ENCODE measurements around the gene HGS. TPM values are rescaled to one million over a fixed set of nuclear protein-coding genes. Genes with fewer than 3 reads are reported as not detected.
A peak's percentile ranks its signal among the peaks of the same experiment; 100 is the strongest.

HGS gene
- total and polyA plus RNA-seq, 2 donors (not counting 3 experiments of a cell fraction or from before 2014, with no cell fraction given), result 166 to 191 TPM

- ChIA-PET CTCF (interaction anchor here (1.7 kb wide), 1 partner anchor 9 kb away, joined by 6 read pairs; no protein-coding TSS in a partner anchor), POLR2A (no interaction called here)
- Histone ChIP-seq H3K9me1 (replicated peaks; ENCODE audit: control insufficient read depth, extremely low read depth, insufficient read depth, low read length) (no peaks in the 10 kb centered on the region), H3K4me3 (replicated peaks in 1 of 3; ENCODE audit: insufficient read depth in 1 of 3, low read depth in 1 of 3, low read length in 3 of 3) (no peak overlapping the region), H3K4me2 (ENCODE audit: insufficient read depth, low read length) (no peak overlapping the region), H3K36me3 (ENCODE audit: control insufficient read depth in 2 of 2, extremely low read depth in 1 of 2, insufficient read depth in 2 of 2, low read length in 2 of 2) (no peaks in the 10 kb centered on the region), H3K9me3 (replicated peaks; ENCODE audit: control insufficient read depth, insufficient read depth, low read length) (no peaks in the 10 kb centered on the region), H3K4me1 (ENCODE audit: control insufficient read depth, extremely low read depth, insufficient read depth, low read length) (peaks cover 9% of the 10 kb centered on the region), H3K27me3 (ENCODE audit: control insufficient read depth in 2 of 2, insufficient read depth in 2 of 2, low read length in 2 of 2) (peaks cover 7 to 8% of the 10 kb centered on the region in 2 experiments), H3K27ac (ENCODE audit: insufficient read depth, low read depth, low read length) (no peak overlapping the region), H3K9ac (replicated peaks; ENCODE audit: extremely low read depth, insufficient read depth, low read length) (no peak overlapping the region), H4K20me1 (replicated peaks; ENCODE audit: control insufficient read depth, extremely low read depth, insufficient read depth, low read length) (no peaks in the 10 kb centered on the region), H2AFZ (ENCODE audit: low read depth, low read length) (peak overlapping the region; percentile 78), H3K79me2 (ENCODE audit: control insufficient read depth, insufficient read depth, low read length) (no peaks in the 10 kb centered on the region)
- DNase-seq (ENCODE audit: low read depth, low spot score), result no peak
- no TSS peak for BruUV-seq (replicated peaks)
- FAIRE-seq, result no peak
- TF ChIP-seq MAX (IDR thresholded peaks at IDR 0.05; ENCODE audit: insufficient read depth, insufficient read length) (no peak), EZH2 (IDR thresholded peaks at IDR 0.05; ENCODE audit: borderline replicate concordance, low read depth, low read length, severe bottlenecking) (no peak), POLR2A (IDR thresholded peaks at IDR 0.05; ENCODE audit: low read depth, low read length) (no peak), POLR2AphosphoS5 (IDR thresholded peaks at IDR 0.05; ENCODE audit: insufficient read depth, low read depth, low read length) (no peak), CTCF (IDR thresholded peaks at IDR 0.05; ENCODE audit: extremely low read depth in 1 of 2, insufficient read depth in 1 of 2, low read depth in 1 of 2, low read length in 2 of 2) (no peak), MYC (IDR thresholded peaks at IDR 0.05; ENCODE audit: low read depth, low read length) (no peak), JUN (IDR thresholded peaks at IDR 0.05; ENCODE audit: borderline replicate concordance, insufficient read depth, insufficient read length, low read depth) (no peak), FOS (IDR thresholded peaks at IDR 0.05; ENCODE audit: borderline replicate concordance, insufficient read depth, low read length) (no peak), GATA2 (IDR thresholded peaks at IDR 0.05; ENCODE audit: insufficient read depth, insufficient read length, low read depth, low read length) (no peak)
- dilution Hi-C loops (cut with MboI; ENCODE audit: extremely low pct_ligation_motif_present, low sequenced_read_pairs), result no loop called here
- intact Hi-C loops (cut with micrococcal nuclease), result no loop called here
Measured at GRCh38 chr17:81652906-81653771, 30.7 kb upstream of the HGS start.

Data from endothelial cell of umbilical vein (primary cell).